Measurements from ENCODE around the gene CCR3. TPM values are rescaled to one million over a fixed set of nuclear protein-coding genes. Genes with fewer than 3 reads are reported as not detected.

The CCR3 gene
- total RNA-seq, 1 experiment from 2014 or later, result not detected

DNA sequence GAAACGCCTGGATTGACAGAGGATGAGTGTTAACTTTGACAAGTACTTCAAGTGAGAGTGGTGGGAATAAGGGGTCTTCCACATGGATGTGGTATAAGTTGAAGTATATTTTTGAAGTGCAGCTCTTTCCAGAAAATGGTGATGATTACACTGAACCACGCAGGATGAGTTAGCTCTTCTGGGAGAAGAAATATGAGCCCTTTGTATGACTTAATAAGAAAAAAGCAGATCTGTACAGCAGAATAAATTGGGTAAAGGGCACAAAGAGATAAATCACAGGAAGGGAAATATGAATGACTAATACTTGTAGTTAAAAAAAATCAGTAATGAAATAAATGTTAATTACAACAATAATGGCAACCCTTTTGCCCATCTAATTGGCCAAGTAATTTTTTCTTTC lies 1.3 kb downstream of the CCR3 start:
- peaks cover 9% of the 10 kb centered on the region; the same call in 1 of the 2 replicates for H3K27me3 ChIP-seq (ENCODE audit: insufficient read depth, low read length)
- intact Hi-C loops (cut with micrococcal nuclease), result no loop called here
- no peak overlapping the region for H3K27ac ChIP-seq (ENCODE audit: low read depth, low read length)
- no peaks in the 10 kb centered on the region for H3K36me3 ChIP-seq (ENCODE audit: control insufficient read depth in 1 of 2, insufficient read depth in 2 of 2, low read length in 2 of 2)
- no peaks in the 10 kb centered on the region for H3K9me2 ChIP-seq (ENCODE audit: insufficient read depth)
- no peak overlapping the region for H3K9ac ChIP-seq (ENCODE audit: low read length)
- ChIA-PET RAD21 (ENCODE audit: low non-redundant PET in 1 of 2, low total read pairs in 2 of 2, uncharacterized antibody in 2 of 2, unreplicated experiment in 2 of 2) (no interaction called here), CTCF (no interaction called here), POLR2A (interaction anchor here (0.6 kb wide), 1 partner anchor 40 kb away, joined by 3 read pairs; no protein-coding TSS in a partner anchor)
- no peaks in the 10 kb centered on the region for H3K9me3 ChIP-seq (ENCODE audit: control insufficient read depth in 1 of 2, insufficient read depth in 1 of 2, low read depth in 1 of 2, low read length in 2 of 2)
- H2AFZ ChIP-seq (ENCODE audit: low read depth, low read length, poor library complexity, severe bottlenecking), result no peak overlapping the region
- BruUV-seq (replicated peaks), result no TSS peak
- H3K79me2 ChIP-seq (ENCODE audit: insufficient read depth, low read length), result no peaks in the 10 kb centered on the region
- H3K4me1 ChIP-seq (ENCODE audit: control insufficient read depth in 1 of 2, insufficient read depth in 2 of 2, low read length in 2 of 2), result no peaks in the 10 kb centered on the region
- no peak overlapping the region for H3K4me2 ChIP-seq (ENCODE audit: low read length)
- DNase-seq (ENCODE audit: low read depth, low spot score) (no peak), ATAC-seq (no peak)
- H4K20me1 ChIP-seq (ENCODE audit: insufficient read depth), result no peaks in the 10 kb centered on the region
- TF ChIP-seq ZFX (IDR thresholded peaks at IDR 0.05) (no peak), EZH2 (IDR thresholded peaks at IDR 0.05) (no peak), SIN3A (IDR thresholded peaks at IDR 0.05; ENCODE audit: low read depth) (no peak), CEBPB (IDR thresholded peaks at IDR 0.05; ENCODE audit: low read depth) (no peak), POLR2AphosphoS5 (IDR thresholded peaks at IDR 0.05; ENCODE audit: low read depth, low read length) (no peak), JUND (IDR thresholded peaks at IDR 0.05) (no peak), RAD21 (IDR thresholded peaks at IDR 0.05; ENCODE audit: low read depth) (no peak), ZNF274 (IDR thresholded peaks at IDR 0.05; ENCODE audit: low read depth, low read length) (no peak), FOSL1 (IDR thresholded peaks at IDR 0.05; ENCODE audit: low read depth) (no peak), TCF7L2 (IDR thresholded peaks at IDR 0.05; ENCODE audit: borderline replicate concordance, extremely low read depth, insufficient read depth, insufficient read length) (no peak), ELF1 (IDR thresholded peaks at IDR 0.05; ENCODE audit: borderline replicate concordance, low read depth) (no peak), SRF (IDR thresholded peaks at IDR 0.05; ENCODE audit: low read depth) (no peak), EZH2phosphoT487 (IDR thresholded peaks at IDR 0.05; ENCODE audit: borderline replicate concordance) (no peak), SP1 (IDR thresholded peaks at IDR 0.05; ENCODE audit: low read depth) (no peak), CBX3 (IDR thresholded peaks at IDR 0.05; ENCODE audit: low read depth) (no peak)
- TF ChIP-seq, protein P1, sequence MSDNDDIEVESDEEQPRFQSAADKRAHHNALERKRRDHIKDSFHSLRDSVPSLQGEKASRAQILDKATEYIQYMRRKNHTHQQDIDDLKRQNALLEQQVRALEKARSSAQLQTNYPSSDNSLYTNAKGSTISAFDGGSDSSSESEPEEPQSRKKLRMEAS (IDR thresholded peaks at IDR 0.05), result no peak
- TF ChIP-seq, protein P2, sequence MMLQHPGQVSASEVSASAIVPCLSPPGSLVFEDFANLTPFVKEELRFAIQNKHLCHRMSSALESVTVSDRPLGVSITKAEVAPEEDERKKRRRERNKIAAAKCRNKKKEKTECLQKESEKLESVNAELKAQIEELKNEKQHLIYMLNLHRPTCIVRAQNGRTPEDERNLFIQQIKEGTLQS (IDR thresholded peaks at IDR 0.05), result no peak
- TF ChIP-seq, protein P3, sequence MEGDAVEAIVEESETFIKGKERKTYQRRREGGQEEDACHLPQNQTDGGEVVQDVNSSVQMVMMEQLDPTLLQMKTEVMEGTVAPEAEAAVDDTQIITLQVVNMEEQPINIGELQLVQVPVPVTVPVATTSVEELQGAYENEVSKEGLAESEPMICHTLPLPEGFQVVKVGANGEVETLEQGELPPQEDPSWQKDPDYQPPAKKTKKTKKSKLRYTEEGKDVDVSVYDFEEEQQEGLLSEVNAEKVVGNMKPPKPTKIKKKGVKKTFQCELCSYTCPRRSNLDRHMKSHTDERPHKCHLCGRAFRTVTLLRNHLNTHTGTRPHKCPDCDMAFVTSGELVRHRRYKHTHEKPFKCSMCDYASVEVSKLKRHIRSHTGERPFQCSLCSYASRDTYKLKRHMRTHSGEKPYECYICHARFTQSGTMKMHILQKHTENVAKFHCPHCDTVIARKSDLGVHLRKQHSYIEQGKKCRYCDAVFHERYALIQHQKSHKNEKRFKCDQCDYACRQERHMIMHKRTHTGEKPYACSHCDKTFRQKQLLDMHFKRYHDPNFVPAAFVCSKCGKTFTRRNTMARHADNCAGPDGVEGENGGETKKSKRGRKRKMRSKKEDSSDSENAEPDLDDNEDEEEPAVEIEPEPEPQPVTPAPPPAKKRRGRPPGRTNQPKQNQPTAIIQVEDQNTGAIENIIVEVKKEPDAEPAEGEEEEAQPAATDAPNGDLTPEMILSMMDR (IDR thresholded peaks at IDR 0.05 in 2 of 3, conservative IDR thresholded peaks at IDR 0.05 in 1 of 3; ENCODE audit: borderline replicate concordance in 1 of 3, insufficient read depth in 1 of 3, low read depth in 2 of 3, low read length in 2 of 3), result no peak
- TF ChIP-seq, protein P4, sequence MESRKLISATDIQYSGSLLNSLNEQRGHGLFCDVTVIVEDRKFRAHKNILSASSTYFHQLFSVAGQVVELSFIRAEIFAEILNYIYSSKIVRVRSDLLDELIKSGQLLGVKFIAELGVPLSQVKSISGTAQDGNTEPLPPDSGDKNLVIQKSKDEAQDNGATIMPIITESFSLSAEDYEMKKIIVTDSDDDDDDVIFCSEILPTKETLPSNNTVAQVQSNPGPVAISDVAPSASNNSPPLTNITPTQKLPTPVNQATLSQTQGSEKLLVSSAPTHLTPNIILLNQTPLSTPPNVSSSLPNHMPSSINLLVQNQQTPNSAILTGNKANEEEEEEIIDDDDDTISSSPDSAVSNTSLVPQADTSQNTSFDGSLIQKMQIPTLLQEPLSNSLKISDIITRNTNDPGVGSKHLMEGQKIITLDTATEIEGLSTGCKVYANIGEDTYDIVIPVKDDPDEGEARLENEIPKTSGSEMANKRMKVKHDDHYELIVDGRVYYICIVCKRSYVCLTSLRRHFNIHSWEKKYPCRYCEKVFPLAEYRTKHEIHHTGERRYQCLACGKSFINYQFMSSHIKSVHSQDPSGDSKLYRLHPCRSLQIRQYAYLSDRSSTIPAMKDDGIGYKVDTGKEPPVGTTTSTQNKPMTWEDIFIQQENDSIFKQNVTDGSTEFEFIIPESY (IDR thresholded peaks at IDR 0.05; ENCODE audit: extremely low read depth, insufficient replicate concordance, low read length), result no peak
- TF ChIP-seq, protein P5, sequence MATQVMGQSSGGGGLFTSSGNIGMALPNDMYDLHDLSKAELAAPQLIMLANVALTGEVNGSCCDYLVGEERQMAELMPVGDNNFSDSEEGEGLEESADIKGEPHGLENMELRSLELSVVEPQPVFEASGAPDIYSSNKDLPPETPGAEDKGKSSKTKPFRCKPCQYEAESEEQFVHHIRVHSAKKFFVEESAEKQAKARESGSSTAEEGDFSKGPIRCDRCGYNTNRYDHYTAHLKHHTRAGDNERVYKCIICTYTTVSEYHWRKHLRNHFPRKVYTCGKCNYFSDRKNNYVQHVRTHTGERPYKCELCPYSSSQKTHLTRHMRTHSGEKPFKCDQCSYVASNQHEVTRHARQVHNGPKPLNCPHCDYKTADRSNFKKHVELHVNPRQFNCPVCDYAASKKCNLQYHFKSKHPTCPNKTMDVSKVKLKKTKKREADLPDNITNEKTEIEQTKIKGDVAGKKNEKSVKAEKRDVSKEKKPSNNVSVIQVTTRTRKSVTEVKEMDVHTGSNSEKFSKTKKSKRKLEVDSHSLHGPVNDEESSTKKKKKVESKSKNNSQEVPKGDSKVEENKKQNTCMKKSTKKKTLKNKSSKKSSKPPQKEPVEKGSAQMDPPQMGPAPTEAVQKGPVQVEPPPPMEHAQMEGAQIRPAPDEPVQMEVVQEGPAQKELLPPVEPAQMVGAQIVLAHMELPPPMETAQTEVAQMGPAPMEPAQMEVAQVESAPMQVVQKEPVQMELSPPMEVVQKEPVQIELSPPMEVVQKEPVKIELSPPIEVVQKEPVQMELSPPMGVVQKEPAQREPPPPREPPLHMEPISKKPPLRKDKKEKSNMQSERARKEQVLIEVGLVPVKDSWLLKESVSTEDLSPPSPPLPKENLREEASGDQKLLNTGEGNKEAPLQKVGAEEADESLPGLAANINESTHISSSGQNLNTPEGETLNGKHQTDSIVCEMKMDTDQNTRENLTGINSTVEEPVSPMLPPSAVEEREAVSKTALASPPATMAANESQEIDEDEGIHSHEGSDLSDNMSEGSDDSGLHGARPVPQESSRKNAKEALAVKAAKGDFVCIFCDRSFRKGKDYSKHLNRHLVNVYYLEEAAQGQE (IDR thresholded peaks at IDR 0.05; ENCODE audit: low read depth), result no peak
- H3K4me3 ChIP-seq (replicated peaks in 1 of 2; ENCODE audit: low read depth in 1 of 2, low read length in 2 of 2), result no peak overlapping the region

All from HCT116 (cell line).